ENCODE results near the gene TCTN1.
A peak's percentile ranks its signal among the peaks of the same experiment; 100 is the strongest.
"Not testable (repeated sequence)": the region's sequence is repeated elsewhere in the genome, so short reads cannot be mapped to it uniquely, and the experiment has no call there.

Gene TCTN1

GRCh38 chr12:110613771-110614684 lies at the start of gene TCTN1:
TSS of gene TCTN1 (plus strand) at chr12:110614129. CDS start at chr12:110614183, 54 bp downstream.
- peak; percentile 78 for DNase-seq (ENCODE audit: low read depth)
- H3K4me3 ChIP-seq (ENCODE audit: low read depth, low read length), result peak within 1 kb of the TSS; percentile 83

- H3K4me3 ChIP-seq (ENCODE audit: low read depth, low read length), result no peak overlapping the region
- DNase-seq (ENCODE audit: low read depth), result no peak
These were observed 49.4 kb upstream of the TCTN1 start for GRCh38 chr12:110564471-110564991.

- no peak for DNase-seq (ENCODE audit: low read depth)
- H3K4me3 ChIP-seq (ENCODE audit: low read depth, low read length), result no peak overlapping the region
These were observed 47.7 kb upstream of the TCTN1 start for GRCh38 chr12:110565894-110566871.

GRCh38 chr12:110566993-110567392 lies 46.9 kb upstream of the TCTN1 start:
- no peak for DNase-seq (ENCODE audit: low read depth)
- H3K4me3 ChIP-seq (ENCODE audit: low read depth, low read length), result no peak overlapping the region

GRCh38 chr12:110568752-110569151 lies 45.2 kb upstream of the TCTN1 start:
- DNase-seq (ENCODE audit: low read depth), result no peak
- H3K4me3 ChIP-seq (ENCODE audit: low read depth, low read length), result no peak overlapping the region

GRCh38 chr12:110569838-110570237 lies 44.1 kb upstream of the TCTN1 start:
- H3K4me3 ChIP-seq (ENCODE audit: low read depth, low read length); DNase-seq (ENCODE audit: low read depth): not testable (repeated sequence)

- DNase-seq (ENCODE audit: low read depth), result not testable (repeated sequence)
These were observed 43.1 kb upstream of the TCTN1 start for GRCh38 chr12:110570798-110571197.

GRCh38 chr12:110574044-110574443 lies 39.9 kb upstream of the TCTN1 start:
- H3K4me3 ChIP-seq (ENCODE audit: low read depth, low read length), result no peak overlapping the region
- DNase-seq (ENCODE audit: low read depth), result no peak

More at GRCh38 chr12:110570798-110571197, 43.1 kb upstream of the TCTN1 start:
- H3K4me3 ChIP-seq (ENCODE audit: low read depth, low read length), result not testable (repeated sequence)

- DNase-seq (ENCODE audit: low read depth); H3K4me3 ChIP-seq (ENCODE audit: low read depth, low read length): not testable (repeated sequence)
These were observed 39.2 kb upstream of the TCTN1 start for GRCh38 chr12:110574717-110575230.

GRCh38 chr12:110575326-110575725 lies 38.6 kb upstream of the TCTN1 start:
- H3K4me3 ChIP-seq (ENCODE audit: low read depth, low read length), result no peak overlapping the region
- no peak for DNase-seq (ENCODE audit: low read depth)

- no peak for DNase-seq (ENCODE audit: low read depth)
- no peak overlapping the region for H3K4me3 ChIP-seq (ENCODE audit: low read depth, low read length)
These were observed 37.4 kb upstream of the TCTN1 start for GRCh38 chr12:110576504-110576903.

GRCh38 chr12:110577864-110578693 lies 35.9 kb upstream of the TCTN1 start:
- peak overlapping the region; percentile 7 for H3K4me3 ChIP-seq (ENCODE audit: low read depth, low read length)
- peak; percentile 59 for DNase-seq (ENCODE audit: low read depth)

GRCh38 chr12:110578694-110579534 lies 35.0 kb upstream of the TCTN1 start:
- H3K4me3 ChIP-seq (ENCODE audit: low read depth, low read length), result no peak overlapping the region
- DNase-seq (ENCODE audit: low read depth), result no peak

- no peak for DNase-seq (ENCODE audit: low read depth)
- no peak overlapping the region for H3K4me3 ChIP-seq (ENCODE audit: low read depth, low read length)
These were observed 34.2 kb upstream of the TCTN1 start for GRCh38 chr12:110579535-110580253.

- no peak for DNase-seq (ENCODE audit: low read depth)
- H3K4me3 ChIP-seq (ENCODE audit: low read depth, low read length), result peak overlapping the region; percentile 94
These were observed 32.0 kb upstream of the TCTN1 start for GRCh38 chr12:110581931-110582275.

GRCh38 chr12:110582276-110583136 lies 31.4 kb upstream of the TCTN1 start:
- DNase-seq (ENCODE audit: low read depth), result no peak
- H3K4me3 ChIP-seq (ENCODE audit: low read depth, low read length), result peak overlapping the region; percentile 94
